GM18498 (cell line): ENCODE data around the gene SMTN.

ENCODE experiments used
- ATAC-seq: cut with Tn5 transposase; IDR thresholded peaks from one replicate; pipeline ENCODE4 v1.9.1; 2021; ENCODE audit warnings: mild to moderate bottlenecking, moderate library complexity; ENCODE audit not compliant: unreplicated experiment

The SMTN gene

GRCh38 chr22:31125521-31126117 lies 44.5 kb downstream of the SMTN start:
- no peak for ATAC-seq

- no peak for ATAC-seq
These were observed 45.2 kb downstream of the SMTN start for GRCh38 chr22:31126128-31126868.

DNA sequence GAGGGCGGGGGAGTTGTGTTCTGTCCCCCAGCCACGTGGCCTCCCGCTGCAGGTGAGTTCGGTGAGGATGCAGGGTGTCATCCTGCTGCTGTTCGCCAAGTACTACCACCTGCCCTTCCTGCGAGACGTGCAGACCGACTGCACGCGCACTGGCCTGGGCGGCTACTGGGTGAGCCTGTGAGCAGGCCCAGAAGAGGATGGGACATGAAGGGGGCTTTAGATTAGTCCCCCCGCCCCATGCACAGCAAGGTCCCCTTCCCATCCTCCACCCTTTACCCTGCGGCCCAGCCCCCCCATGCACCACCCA lies 45.7 kb downstream of the SMTN start:
- ATAC-seq: no peak

DNA sequence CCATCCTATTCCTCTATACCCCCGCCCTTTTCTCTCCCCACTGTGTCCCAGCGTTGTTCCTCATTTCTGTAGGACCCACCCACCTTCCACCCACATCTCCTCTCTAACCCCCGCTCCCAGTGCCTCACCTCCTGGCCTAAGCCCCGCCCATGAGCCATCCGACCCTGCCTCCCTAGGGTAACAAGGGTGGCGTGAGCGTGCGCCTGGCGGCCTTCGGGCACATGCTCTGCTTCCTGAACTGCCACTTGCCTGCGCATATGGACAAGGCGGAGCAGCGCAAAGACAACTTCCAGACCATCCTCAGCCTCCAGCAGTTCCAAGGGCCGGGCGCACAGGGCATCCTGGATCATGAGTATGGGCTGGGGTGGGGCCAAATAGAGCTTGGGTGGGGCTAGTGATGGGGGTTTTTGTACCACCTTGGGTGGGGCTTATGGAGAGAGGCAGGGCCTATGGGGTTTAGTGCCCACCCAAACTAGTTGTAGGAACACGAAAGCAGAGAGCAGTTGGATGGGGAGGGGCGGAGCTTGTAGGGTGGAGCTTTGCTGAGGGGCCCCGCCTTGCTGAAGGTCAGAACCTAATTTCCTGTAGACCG lies 46.2 kb downstream of the SMTN start:
- no peak for ATAC-seq

DNA sequence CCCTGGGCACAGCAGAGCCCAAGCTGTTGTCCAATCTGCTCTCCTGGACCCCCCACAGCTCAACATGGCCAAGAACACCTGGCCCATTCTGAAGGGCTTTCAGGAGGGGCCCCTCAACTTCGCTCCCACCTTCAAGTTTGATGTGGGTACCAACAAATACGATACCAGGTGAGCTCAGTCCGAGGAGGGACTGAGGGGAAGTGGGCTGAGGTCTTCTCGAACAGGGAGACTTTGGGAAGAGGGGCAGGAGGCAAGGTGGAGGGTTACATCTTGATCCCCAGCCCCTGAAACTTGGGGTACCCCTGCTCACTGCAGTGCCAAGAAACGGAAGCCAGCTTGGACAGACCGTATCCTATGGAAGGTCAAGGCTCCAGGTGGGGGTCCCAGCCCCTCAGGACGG lies 47.0 kb downstream of the SMTN start:
- ATAC-seq: no peak

- no peak for ATAC-seq
These were observed 49.8 kb downstream of the SMTN start for GRCh38 chr22:31130873-31131272.

GRCh38 chr22:31133911-31134310 lies 52.8 kb downstream of the SMTN start:
- no peak for ATAC-seq

DNA sequence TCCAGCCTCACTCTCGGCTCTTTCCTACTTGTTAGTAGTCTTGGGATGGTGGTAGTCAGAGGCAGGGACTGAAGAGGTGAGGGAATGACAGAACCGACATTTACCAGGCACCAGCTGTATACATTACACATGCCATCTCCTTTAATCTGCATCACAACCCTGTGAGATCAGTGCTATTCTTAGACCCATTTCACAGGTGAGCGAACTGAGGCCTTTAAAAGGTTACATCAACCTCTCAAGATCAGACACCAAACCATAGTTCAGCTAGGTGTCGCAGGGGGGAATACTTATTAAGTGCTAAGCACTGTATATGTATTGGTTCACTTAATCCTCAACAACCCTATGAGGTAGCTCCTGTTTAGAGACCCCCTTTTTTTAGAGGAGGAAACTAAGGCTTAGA lies 53.6 kb downstream of the SMTN start:
- no peak for ATAC-seq

DNA sequence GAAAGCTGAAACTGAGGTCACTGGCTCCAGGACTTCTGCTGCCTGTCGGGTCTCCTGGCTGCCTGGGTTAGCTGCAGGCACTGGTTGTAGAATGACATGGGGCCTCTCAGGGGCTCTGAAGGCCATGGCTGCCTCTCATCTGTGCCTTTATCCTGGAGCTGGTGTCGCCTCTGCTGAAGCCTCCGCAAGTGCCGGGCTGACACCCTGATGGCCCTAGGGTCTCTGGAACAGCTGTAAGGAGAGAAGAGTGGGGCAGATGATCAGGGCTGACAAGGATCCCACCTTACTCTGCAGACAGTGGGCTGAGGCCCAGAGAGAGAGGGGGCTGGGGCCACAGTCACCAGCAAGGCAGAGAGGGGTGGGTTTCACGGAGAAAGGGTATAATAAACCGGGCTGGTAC lies 54.6 kb downstream of the SMTN start:
- ATAC-seq: no peak

- ATAC-seq: no peak
These were observed 55.0 kb downstream of the SMTN start for GRCh38 chr22:31136155-31136554.

DNA sequence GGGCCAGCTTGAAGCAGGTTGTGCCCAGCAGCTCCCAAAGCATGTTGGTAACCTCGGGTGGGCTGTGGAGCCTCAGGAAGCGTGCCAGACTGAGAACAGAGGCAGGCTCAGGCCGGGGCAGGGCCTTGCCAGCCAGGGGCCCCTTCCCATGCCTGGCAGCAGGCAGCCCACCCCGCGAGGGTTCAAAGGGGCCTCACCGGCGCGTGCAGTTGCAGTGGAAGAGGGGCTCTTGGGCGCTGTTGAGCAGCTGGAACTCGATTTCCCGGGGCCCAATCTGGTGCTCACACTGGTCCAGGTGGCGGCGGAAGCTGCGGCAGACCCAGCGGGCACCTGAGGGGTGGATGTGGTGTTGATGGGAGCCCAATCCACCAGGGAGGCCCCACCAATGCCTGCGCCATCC lies 55.6 kb downstream of the SMTN start:
- ATAC-seq: no peak

- no peak for ATAC-seq
These were observed 56.6 kb downstream of the SMTN start for GRCh38 chr22:31137721-31138120.

DNA sequence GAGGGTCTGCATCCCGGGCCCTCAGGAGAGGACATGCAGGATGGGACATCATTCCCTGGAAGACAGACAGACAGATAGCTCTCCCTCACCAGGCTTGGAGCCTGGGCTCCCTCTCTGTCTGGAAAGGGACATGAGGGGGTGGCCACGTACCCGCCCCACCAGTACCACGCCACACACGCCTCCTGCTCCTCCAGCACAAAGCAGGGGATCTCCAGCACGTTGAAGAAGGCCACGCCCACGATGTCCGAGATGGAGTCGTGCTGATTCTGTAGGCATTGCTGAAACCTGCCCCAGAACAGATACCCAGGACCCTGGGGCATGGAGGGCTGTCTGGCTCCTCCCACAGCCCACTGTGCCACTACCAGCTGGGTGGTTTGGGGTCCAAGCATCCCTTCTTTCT lies 57.0 kb downstream of the SMTN start:
- no peak for ATAC-seq

DNA sequence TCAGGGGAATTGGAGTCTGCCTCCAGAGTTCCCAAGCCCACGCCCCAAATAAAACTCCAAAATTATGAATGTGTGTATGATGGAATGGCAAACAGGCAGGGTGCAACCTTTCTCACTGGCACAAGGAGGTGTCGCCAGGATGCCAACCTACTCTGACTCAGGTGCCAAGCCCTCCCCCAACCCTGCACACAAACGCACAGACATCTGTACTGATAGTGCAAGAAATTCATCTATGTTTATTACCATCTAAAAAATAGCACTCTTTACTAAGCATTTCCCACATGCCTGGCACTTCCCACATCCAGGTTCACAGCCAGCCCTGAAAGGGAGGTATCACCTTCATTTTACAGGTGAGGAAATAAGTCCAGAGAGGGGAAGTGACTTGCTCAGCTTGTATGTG lies 57.9 kb downstream of the SMTN start:
- no peak for ATAC-seq

DNA sequence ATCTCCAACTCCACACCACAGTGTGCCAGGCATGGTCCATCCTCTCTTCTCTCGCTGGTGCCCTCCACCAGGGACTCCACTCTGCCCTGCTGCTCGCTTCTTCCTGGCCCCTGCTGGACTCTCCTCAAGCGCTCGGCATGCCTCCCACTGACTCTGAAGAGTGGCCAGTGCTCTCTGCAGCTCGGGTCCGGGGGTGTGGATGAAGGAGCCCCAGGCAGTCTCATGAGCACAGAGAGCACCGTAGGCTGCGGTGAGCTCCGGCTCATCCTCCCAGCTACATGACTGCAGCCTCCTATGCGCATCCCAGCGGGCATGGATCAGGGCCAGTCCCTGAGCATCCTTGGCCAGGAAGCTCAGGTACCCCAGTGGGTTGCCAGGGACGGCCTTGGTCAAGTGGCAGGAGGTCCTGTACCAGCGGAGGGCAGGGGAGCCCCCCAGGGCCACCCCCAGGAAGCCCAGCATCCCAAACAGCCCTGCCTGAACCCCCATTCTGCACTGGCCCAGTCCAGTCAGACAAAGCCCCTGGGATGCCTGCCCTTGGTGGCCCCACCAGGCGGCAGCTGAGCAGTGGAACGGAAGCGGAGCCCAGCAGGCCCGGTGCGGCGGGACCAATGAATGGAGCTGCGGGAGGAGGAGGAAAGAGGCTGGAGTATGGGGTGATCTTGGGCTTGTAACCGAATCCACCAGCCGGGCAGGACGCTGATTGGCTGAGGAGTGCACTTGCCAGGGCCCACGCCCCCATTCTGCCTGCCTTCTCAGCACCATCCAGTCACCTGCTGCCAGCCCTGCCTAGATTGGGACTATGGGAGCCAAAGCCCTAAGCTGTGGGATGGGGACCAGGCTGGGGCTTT lies 59.0 kb downstream of the SMTN start, which contains the start of gene PLA2G3:
Gene PLA2G3, minus strand, starts transcription at position 643 of the 851 bp plus-strand sequence. Its CDS starts 154 bp downstream, at position 489.
- no peak for ATAC-seq

DNA sequence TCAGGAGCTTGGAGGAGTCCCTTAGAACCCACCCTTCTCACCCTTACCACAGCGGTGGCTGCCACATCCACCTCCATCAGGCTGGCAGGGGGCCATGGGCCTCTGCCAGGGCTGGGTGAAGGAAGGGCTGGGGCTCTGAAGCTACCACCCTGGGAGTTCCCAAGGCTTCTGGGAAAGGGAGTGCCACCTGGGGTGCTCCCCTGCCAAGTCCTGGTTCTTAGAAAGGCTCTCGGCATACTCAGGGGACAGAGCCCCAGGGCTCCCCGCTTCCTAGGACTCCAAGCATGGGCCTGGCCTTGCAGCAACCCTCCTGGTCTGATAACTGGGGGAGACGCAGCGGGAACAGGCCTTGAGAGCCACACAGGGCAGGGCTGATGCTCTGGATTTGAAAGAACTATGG lies 59.6 kb downstream of the SMTN start:
- ATAC-seq: no peak

DNA sequence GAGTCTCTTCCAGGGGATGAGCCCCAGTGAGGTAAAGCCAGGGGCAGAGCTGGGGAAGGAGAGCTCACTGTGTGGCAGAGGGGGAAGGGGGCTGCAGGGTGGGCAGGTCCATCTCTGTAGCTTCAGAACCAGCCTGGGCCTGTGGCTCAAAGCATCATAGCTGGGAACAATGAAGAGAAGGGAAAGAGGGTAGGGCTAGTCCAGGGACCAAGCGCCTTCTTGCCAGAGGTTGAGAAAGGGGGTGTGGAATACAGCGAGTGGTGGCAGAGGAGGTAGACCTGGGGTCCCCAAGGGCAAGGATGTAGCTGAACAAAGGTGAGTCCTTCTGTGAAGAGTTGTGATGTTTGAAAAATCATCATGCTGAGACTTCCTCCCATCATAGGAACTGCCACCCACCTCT lies 60.4 kb downstream of the SMTN start:
- ATAC-seq: no peak

DNA sequence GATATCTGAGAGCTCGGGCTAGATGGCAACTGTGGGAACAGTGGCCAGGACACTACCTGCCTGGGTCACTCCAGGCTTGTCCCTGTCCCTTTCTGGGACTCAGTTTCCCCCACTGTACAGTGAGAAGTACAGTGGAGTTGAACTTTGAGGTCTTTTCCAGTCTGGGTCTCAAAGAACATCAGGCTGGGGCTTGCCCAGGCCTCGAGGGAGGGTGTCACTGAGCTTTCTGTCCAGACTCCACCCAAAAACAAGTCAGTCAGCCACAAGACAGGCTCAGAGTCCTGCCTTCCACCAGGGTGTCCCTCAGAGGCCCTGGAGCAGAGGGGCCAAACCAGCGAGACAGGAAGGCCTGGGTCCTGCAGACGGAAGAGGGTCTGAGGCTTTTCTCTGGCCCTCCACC lies 61.2 kb downstream of the SMTN start:
- no peak for ATAC-seq

DNA sequence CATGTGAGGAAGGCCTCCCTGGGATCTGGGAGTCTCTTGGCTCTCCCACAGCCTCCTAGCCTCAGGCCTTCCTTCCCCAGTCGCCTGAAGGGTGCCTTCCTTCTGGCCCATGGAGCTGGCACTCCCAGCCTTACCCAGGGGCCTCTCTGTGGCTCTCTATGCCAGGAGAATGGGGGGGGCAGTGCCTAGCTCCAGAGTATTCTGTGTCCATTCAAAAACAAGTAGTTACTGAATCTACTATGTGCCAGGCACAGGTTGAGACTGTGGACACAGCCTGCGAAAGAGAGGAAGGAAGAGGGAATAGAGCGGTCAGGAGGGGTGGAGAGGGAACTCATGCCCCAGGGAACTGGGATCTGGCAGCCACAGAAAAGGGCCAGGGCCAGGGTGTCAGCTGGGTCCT lies 61.9 kb downstream of the SMTN start:
- no peak for ATAC-seq

DNA sequence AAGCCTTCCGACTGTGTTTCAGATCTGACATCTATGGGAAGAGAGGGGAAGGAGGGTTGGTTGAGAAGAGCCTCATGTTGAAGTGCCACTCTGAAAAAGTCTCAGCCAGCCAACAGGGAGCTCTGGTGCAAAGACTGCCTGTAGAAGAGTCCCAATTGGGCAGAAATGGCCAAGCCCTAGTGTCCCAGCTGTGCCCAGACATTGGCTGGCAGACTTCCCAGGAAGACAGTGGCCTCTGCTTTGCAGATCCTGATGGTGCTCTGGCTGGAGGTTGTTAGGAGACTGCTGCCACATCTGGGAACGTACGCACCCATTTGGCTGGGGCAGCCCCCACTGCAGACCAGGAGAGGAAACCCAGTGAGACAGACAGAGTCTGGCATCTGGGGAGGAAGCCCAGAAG lies 62.4 kb downstream of the SMTN start:
- no peak for ATAC-seq

DNA sequence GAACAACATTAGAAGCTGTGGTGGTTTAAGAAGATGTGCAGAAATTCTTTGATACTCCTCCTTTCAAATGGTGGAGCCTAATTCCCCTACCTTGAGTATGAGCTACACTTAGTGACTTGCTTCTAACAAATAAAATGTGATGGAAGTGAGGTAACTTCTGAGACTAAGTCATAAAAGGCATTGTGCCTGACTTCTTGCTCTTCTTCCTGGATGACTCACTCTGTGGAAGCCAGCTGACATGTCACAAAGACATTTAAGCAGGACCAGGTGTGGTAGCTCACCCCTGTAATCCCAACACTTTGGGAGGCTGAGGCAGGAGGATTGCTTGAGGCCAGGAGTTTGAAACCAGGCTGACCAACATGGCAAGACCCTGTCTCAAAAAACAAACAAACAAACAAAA lies 63.1 kb downstream of the SMTN start:
- ATAC-seq: no peak

GRCh38 chr22:31148488-31148887 lies 67.4 kb downstream of the SMTN start:
- no peak for ATAC-seq
